Caco-2 (cell line): ENCODE measurements around the gene PMEPA1. TPM values are rescaled to one million over a fixed set of nuclear protein-coding genes. Genes with fewer than 3 reads are reported as not detected.

Experiments used
- BruUV-seq: library from RNA; stranded (reverse); fragments of 400-500 nt; replicated peaks from 2 replicates; lab custom pipeline; 2021; lab: Mats Ljungman, UMichigan
- CTCF ChIA-PET: fragments of 300-600 bp; sonication (Branson Sonifier 250); formaldehyde crosslinking; loops from one replicate; lab custom pipeline; 2022; ENCODE audit warnings: antibody characterized with exemption; lab: Charles Lee
- POLR2A ChIA-PET: fragments of 300-600 bp; sonication (Branson Sonifier 250); formaldehyde crosslinking; loops from one replicate; lab custom pipeline; 2022; ENCODE audit warnings: antibody characterized with exemption; lab: Charles Lee
- DNase-seq, 2 experiments: peaks; one replicate each; pipeline versions ENCODE4 v3.0.0 to v3.0.0-alpha.2; 2020 to 2022
- H3K27me3 ChIP-seq: replicated peaks from 2 replicates; pipeline ENCODE4 v1.6.0; 2011; ENCODE audit warnings: low read length; ENCODE audit not compliant: control insufficient read depth, insufficient read depth
- H3K36me3 ChIP-seq: 2 replicates; pipeline ENCODE4 v1.5.1; 2011; ENCODE audit warnings: low read length; ENCODE audit not compliant: control insufficient read depth, insufficient read depth
- H3K4me1 ChIP-seq: fragments of 250-450 bp; sonication (Bioruptor Pico); 2 replicates; pipeline ENCODE4 v1.5.1; 2020; ENCODE audit warnings: mild to moderate bottlenecking
- H3K4me3 ChIP-seq: 2 replicates; pipeline ENCODE4 v1.5.1; 2011; ENCODE audit warnings: low read depth, mild to moderate bottlenecking, control low read depth, low read length
- H3K9me3 ChIP-seq: fragments of 250-450 bp; sonication (Bioruptor Pico); 2 replicates; pipeline ENCODE4 v1.5.1; 2020; ENCODE audit warnings: mild to moderate bottlenecking, moderate library complexity
- H3K27ac Mint-ChIP-seq: one replicate; pipeline ENCODE4 v1.8.0; 2022; ENCODE audit warnings: mixed read lengths; ENCODE audit not compliant: unreplicated experiment
- H3K27me3 Mint-ChIP-seq: one replicate; pipeline ENCODE4 v1.8.0; 2022; ENCODE audit warnings: mixed read lengths; ENCODE audit not compliant: insufficient read depth, unreplicated experiment
- H3K36me3 Mint-ChIP-seq: one replicate; pipeline ENCODE4 v1.8.0; 2022; ENCODE audit warnings: mild to moderate bottlenecking, mixed read lengths; ENCODE audit not compliant: insufficient read depth, unreplicated experiment
- H3K4me1 Mint-ChIP-seq: one replicate; pipeline ENCODE4 v1.8.0; 2022; ENCODE audit warnings: low read depth, mixed read lengths; ENCODE audit not compliant: unreplicated experiment
- H3K4me3 Mint-ChIP-seq: one replicate; pipeline ENCODE4 v1.8.0; 2022; ENCODE audit warnings: mild to moderate bottlenecking, moderate library complexity, mixed read lengths; ENCODE audit not compliant: unreplicated experiment
- H3K9me3 Mint-ChIP-seq: one replicate; pipeline ENCODE4 v1.8.0; 2022; ENCODE audit warnings: mixed read lengths; ENCODE audit not compliant: unreplicated experiment
- intact Hi-C: fragments of 100-400 bp; cut with micrococcal nuclease; formaldehyde crosslinking; loops from one replicate; pipeline ENCODE4 v1.10.0; 2022; ENCODE audit not compliant: unreplicated experiment
- total RNA-seq: library from RNA; stranded (reverse); gene quantifications from 2 replicates; pipeline ENCODE4 v1.2.3, GENCODE V29; 2022
- TF ChIP-seq, protein P1 (sequence below), 2 experiments: fragments of 200-600 bp in 1 of 2; IDR thresholded peaks; 1 replicate in 1 of 2; 2 replicates in 1 of 2; pipeline versions ENCODE4 v1.5.1 to v1.8.0; 2011 to 2022; ENCODE audit warnings: antibody characterized with exemption in 1 of 2, control low read depth in 1 of 2, inconsistent platforms in 1 of 2, low read depth in 1 of 2, low read length in 1 of 2, mild to moderate bottlenecking in 1 of 2, moderate library complexity in 1 of 2; ENCODE audit not compliant: insufficient read depth in 1 of 2, severe bottlenecking in 1 of 2, unreplicated experiment in 1 of 2

PMEPA1 gene
- total RNA-seq, 1 experiment from 2014 or later = 3.3 TPM

DNA sequence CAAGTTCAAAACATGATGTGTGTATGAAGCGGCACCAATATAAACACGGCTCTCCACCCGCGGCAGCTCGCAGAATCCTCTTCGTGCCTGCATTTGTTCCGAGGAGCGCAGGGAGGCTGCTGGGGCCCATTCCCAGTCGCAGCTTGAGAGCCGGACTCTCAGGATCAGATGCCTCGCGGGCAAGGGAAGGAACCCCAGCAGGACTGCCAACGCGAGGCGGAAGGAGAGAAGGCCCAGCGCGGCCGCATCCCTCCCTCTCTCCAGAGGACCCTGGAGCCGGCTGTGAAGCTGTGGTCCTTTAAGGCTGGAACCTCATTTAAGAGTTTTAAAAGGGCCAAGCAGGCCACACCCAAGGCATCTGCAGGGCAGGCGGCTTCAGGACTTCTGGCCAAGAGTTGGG lies 45.3 kb downstream of the PMEPA1 start:
- H3K4me1 ChIP-seq = no peaks in the 10 kb centered on the region
- H3K4me3 ChIP-seq = no peak overlapping the region
- no TSS peak for BruUV-seq
- Mint-ChIP-seq H3K9me3 (peaks cover 13% of the 10 kb centered on the region), H3K4me1 (no peaks in the 10 kb centered on the region), H3K4me3 (no peak overlapping the region), H3K27ac (no peak overlapping the region), H3K36me3 (no peaks in the 10 kb centered on the region), H3K27me3 (no peaks in the 10 kb centered on the region)
- H3K36me3 ChIP-seq = no peaks in the 10 kb centered on the region
- DNase-seq = peak in 1 of 2 experiments; percentile 40
- H3K27me3 ChIP-seq = no peaks in the 10 kb centered on the region
- CTCF ChIA-PET = no interaction called here
- intact Hi-C loops = no loop called here
- POLR2A ChIA-PET = no interaction called here
- no peaks in the 10 kb centered on the region for H3K9me3 ChIP-seq
- TF ChIP-seq, protein P1, sequence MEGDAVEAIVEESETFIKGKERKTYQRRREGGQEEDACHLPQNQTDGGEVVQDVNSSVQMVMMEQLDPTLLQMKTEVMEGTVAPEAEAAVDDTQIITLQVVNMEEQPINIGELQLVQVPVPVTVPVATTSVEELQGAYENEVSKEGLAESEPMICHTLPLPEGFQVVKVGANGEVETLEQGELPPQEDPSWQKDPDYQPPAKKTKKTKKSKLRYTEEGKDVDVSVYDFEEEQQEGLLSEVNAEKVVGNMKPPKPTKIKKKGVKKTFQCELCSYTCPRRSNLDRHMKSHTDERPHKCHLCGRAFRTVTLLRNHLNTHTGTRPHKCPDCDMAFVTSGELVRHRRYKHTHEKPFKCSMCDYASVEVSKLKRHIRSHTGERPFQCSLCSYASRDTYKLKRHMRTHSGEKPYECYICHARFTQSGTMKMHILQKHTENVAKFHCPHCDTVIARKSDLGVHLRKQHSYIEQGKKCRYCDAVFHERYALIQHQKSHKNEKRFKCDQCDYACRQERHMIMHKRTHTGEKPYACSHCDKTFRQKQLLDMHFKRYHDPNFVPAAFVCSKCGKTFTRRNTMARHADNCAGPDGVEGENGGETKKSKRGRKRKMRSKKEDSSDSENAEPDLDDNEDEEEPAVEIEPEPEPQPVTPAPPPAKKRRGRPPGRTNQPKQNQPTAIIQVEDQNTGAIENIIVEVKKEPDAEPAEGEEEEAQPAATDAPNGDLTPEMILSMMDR (IDR thresholded peaks at IDR 0.05; ENCODE audit: insufficient read depth in 1 of 2, low read depth in 1 of 2, low read length in 1 of 2, severe bottlenecking in 1 of 2, unreplicated experiment in 1 of 2) = no peak

DNA sequence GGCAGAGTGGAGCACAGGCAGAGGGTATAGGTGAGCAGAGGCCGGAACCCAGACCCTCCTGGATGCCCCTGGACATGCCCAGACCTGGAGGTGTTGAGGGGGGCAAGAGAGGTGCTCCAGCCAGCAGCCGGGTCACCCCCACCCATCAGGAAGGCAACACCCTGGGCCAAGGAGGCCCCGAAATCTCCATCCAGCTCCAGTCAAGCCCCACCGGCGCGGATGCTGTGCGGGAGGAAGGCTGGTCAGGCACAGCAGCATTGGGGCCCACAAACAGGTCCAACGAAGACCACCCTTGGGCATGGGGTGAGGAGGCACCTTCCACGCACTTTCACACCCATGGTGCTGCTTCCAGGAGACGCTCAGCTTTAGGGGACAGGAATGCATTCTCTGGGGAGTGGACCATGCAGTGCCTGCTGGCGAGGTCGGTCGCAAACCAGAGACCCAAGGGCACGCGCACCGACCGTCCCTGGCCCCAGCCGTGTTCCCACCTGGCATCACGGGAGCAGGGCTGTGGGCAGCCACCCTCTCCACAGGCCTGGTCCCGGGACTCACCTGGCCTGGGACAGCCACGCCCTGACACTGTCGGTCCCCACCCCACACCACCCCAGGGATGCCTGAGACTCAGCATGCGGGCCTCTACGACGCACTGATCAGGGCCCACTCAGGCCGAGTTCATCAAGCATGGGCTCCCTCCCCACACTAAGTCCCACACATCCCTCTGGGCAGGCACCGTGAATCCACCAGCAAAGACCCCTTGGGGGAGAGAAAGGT lies 45.9 kb downstream of the PMEPA1 start:
- ChIA-PET CTCF (no interaction called here), POLR2A (no interaction called here)
- peak in 1 of 2 experiments; percentile 40 for DNase-seq
- peaks cover 13% of the 10 kb centered on the region for H3K9me3 Mint-ChIP-seq
- H3K27me3 Mint-ChIP-seq = no peaks in the 10 kb centered on the region
- intact Hi-C loops = no loop called here
- Histone ChIP-seq H3K36me3 (no peaks in the 10 kb centered on the region), H3K9me3 (no peaks in the 10 kb centered on the region), H3K27me3 (no peaks in the 10 kb centered on the region), H3K4me1 (no peaks in the 10 kb centered on the region), H3K4me3 (no peak overlapping the region)
- BruUV-seq = no TSS peak
- H3K4me3 Mint-ChIP-seq = no peak overlapping the region
- no peaks in the 10 kb centered on the region for H3K36me3 Mint-ChIP-seq
- no peaks in the 10 kb centered on the region for H3K4me1 Mint-ChIP-seq
- TF ChIP-seq, protein P1 (IDR thresholded peaks at IDR 0.05; ENCODE audit: insufficient read depth in 1 of 2, low read depth in 1 of 2, low read length in 1 of 2, severe bottlenecking in 1 of 2, unreplicated experiment in 1 of 2) = no peak
- no peak overlapping the region for H3K27ac Mint-ChIP-seq

DNA sequence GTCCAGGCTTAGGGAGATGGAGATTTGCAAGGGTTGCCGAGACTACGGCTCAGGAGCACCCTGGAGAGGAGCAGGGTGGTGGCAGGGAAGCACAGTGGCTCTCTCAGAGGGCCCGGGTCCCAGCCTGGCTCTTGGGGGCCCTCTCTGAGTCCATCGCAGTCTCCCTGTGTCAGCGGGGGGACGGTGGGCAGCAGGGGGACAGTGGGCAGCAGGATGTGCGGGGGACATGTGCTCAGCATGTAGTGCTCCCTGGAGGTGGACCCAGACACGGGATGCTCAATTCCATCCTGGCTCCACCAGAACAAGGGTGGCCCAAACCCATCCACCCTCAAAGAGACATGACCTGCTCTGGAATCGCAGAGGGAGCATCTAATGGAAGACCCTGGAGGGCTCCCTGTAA lies 46.6 kb downstream of the PMEPA1 start:
- H3K4me3 Mint-ChIP-seq = no peak overlapping the region
- POLR2A ChIA-PET = interaction anchor here (0.6 kb wide), 1 partner anchor 146 kb away, joined by 6 read pairs; no protein-coding TSS in a partner anchor

More for the DNA sequence above, 46.6 kb downstream of the PMEPA1 start:
- Histone ChIP-seq H3K4me3 (no peak overlapping the region), H3K9me3 (no peaks in the 10 kb centered on the region), H3K4me1 (no peaks in the 10 kb centered on the region), H3K36me3 (no peaks in the 10 kb centered on the region), H3K27me3 (no peaks in the 10 kb centered on the region)
- BruUV-seq = no TSS peak
- peak in 1 of 2 experiments; percentile 31 for DNase-seq
- no peaks in the 10 kb centered on the region for H3K27me3 Mint-ChIP-seq
- H3K9me3 Mint-ChIP-seq = peaks cover 13% of the 10 kb centered on the region
- TF ChIP-seq, protein P1 (IDR thresholded peaks at IDR 0.05; ENCODE audit: insufficient read depth in 1 of 2, low read depth in 1 of 2, low read length in 1 of 2, severe bottlenecking in 1 of 2, unreplicated experiment in 1 of 2) = no peak
- H3K27ac Mint-ChIP-seq = no peak overlapping the region
- CTCF ChIA-PET = no interaction called here
- no peaks in the 10 kb centered on the region for H3K4me1 Mint-ChIP-seq
- no peaks in the 10 kb centered on the region for H3K36me3 Mint-ChIP-seq
- intact Hi-C loops = no loop called here
